Measurements from ENCODE around the gene CDH4.

The CDH4 gene

GRCh38 chr20:61544910-61545889, 293.1 kb downstream of the CDH4 start:
- no peak for DNase-seq

- no peak for DNase-seq
Observed at GRCh38 chr20:61546641-61547040, 294.6 kb downstream of the CDH4 start.

GRCh38 chr20:61548069-61548468, 296.0 kb downstream of the CDH4 start:
- no peak for DNase-seq

- DNase-seq, result no peak
Observed at GRCh38 chr20:61549865-61550264, 297.8 kb downstream of the CDH4 start.

GRCh38 chr20:61551401-61551800, 299.3 kb downstream of the CDH4 start:
- no peak for DNase-seq

- DNase-seq, result no peak
Observed at GRCh38 chr20:61554617-61555016, 302.6 kb downstream of the CDH4 start.

GRCh38 chr20:61555566-61555965, 303.5 kb downstream of the CDH4 start:
- no peak for DNase-seq

GRCh38 chr20:61556111-61556510, 304.1 kb downstream of the CDH4 start:
- DNase-seq, result no peak

GRCh38 chr20:61556673-61557072, 304.6 kb downstream of the CDH4 start:
- DNase-seq, result no peak

GRCh38 chr20:61557621-61558020, 305.6 kb downstream of the CDH4 start:
- no peak for DNase-seq

- no peak for DNase-seq
Observed at GRCh38 chr20:61558726-61559125, 306.7 kb downstream of the CDH4 start.

- DNase-seq, result no peak
Observed at GRCh38 chr20:61559706-61560315, 307.8 kb downstream of the CDH4 start.

- no peak for DNase-seq
Observed at GRCh38 chr20:61560361-61560853, 308.3 kb downstream of the CDH4 start.

- DNase-seq, result no peak
Observed at GRCh38 chr20:61561111-61561830, 309.2 kb downstream of the CDH4 start.

- DNase-seq, result no peak
Observed at GRCh38 chr20:61562491-61562890, 310.4 kb downstream of the CDH4 start.

- no peak for DNase-seq
Observed at GRCh38 chr20:61562897-61563504, 310.9 kb downstream of the CDH4 start.

GRCh38 chr20:61564628-61565027, 312.6 kb downstream of the CDH4 start:
- no peak for DNase-seq

GRCh38 chr20:61565791-61566190, 313.7 kb downstream of the CDH4 start:
- DNase-seq, result no peak

GRCh38 chr20:61566691-61567090, 314.6 kb downstream of the CDH4 start:
- DNase-seq, result no peak

GRCh38 chr20:61567204-61567603, 315.1 kb downstream of the CDH4 start:
- no peak for DNase-seq

GRCh38 chr20:61569825-61570224, 317.8 kb downstream of the CDH4 start:
- DNase-seq, result no peak

GRCh38 chr20:61570646-61571195, 318.7 kb downstream of the CDH4 start:
- no peak for DNase-seq

- DNase-seq, result no peak
Observed at GRCh38 chr20:61571221-61571620, 319.2 kb downstream of the CDH4 start.

All from activated CD8-positive, alpha-beta memory T cell treated with anti-CD3 and anti-CD28 coated beads for 24 hours (primary cell).